ENCODE results near the gene CHD3.
"Not testable (repeated sequence)": the region's sequence is repeated elsewhere in the genome, so short reads cannot be mapped to it uniquely, and the experiment has no call there.

CHD3 gene

GRCh38 chr17:7849751-7850504 is 38.7 kb upstream of the CHD3 start:
- DNase-seq (ENCODE audit: low spot score) = no peak

GRCh38 chr17:7850701-7851437 is 37.7 kb upstream of the CHD3 start:
- DNase-seq (ENCODE audit: low spot score) = no peak

GRCh38 chr17:7851438-7852261 is 36.9 kb upstream of the CHD3 start:
- DNase-seq (ENCODE audit: low spot score) = peak; percentile 96

- DNase-seq (ENCODE audit: low spot score) = no peak
Measured at GRCh38 chr17:7852262-7852670, 36.3 kb upstream of the CHD3 start.

- no peak for DNase-seq (ENCODE audit: low spot score)
Measured at GRCh38 chr17:7852919-7853690, 35.5 kb upstream of the CHD3 start.

GRCh38 chr17:7853691-7854038 is 34.9 kb upstream of the CHD3 start:
- DNase-seq (ENCODE audit: low spot score) = no peak

- no peak for DNase-seq (ENCODE audit: low spot score)
Measured at GRCh38 chr17:7854078-7854777, 34.4 kb upstream of the CHD3 start.

GRCh38 chr17:7854851-7855659 is 33.5 kb upstream of the CHD3 start, which contains the start of gene TMEM88:
Gene TMEM88, plus strand, starts transcription at chr17:7855066. Its CDS starts 9 bp downstream, at chr17:7855075.
- no peak for DNase-seq (ENCODE audit: low spot score)

- no peak for DNase-seq (ENCODE audit: low spot score)
Measured at GRCh38 chr17:7855660-7856010, 33.0 kb upstream of the CHD3 start.

- no peak for DNase-seq (ENCODE audit: low spot score)
Measured at GRCh38 chr17:7856011-7856810, 32.4 kb upstream of the CHD3 start.

- peak; percentile 99 for DNase-seq (ENCODE audit: low spot score)
Measured at GRCh38 chr17:7856811-7857712, 31.5 kb upstream of the CHD3 start, which contains the start of gene NAA38. Gene NAA38, minus strand, starts transcription at chr17:7857559. Its CDS starts 96 bp downstream, at chr17:7857463.

GRCh38 chr17:7857713-7858521 is 30.7 kb upstream of the CHD3 start, which contains the start of gene CYB5D1:
Gene CYB5D1, plus strand, starts transcription at chr17:7858003. Its CDS starts 132 bp downstream, at chr17:7858135.
- peak; percentile 95 for DNase-seq (ENCODE audit: low spot score)

- DNase-seq (ENCODE audit: low spot score) = no peak
Measured at GRCh38 chr17:7858522-7858810, 30.1 kb upstream of the CHD3 start.

GRCh38 chr17:7859028-7859427 is 29.6 kb upstream of the CHD3 start:
- no peak for DNase-seq (ENCODE audit: low spot score)

- DNase-seq (ENCODE audit: low spot score) = no peak
Measured at GRCh38 chr17:7862692-7863437, 25.7 kb upstream of the CHD3 start.

GRCh38 chr17:7864384-7864783 is 24.2 kb upstream of the CHD3 start:
- DNase-seq (ENCODE audit: low spot score) = not testable (repeated sequence)
